CD4-positive, CD25-positive, alpha-beta regulatory T cell (primary cell): ENCODE measurements around the gene MED12L. TPM values are rescaled to one million over a fixed set of nuclear protein-coding genes. Genes with fewer than 3 reads are reported as not detected.

Experiments used
- ATAC-seq, 2 donors: fragments of 150-1000 bp; cut with Tn5 transposase; one replicate each; pipeline ENCODE4 v1.10.0; 2021; ENCODE audit warnings: low read depth in 2 of 2, moderate number of reproducible peaks in 2 of 2, moderate library complexity in 1 of 2
- DNase-seq, 3 donors: peaks; one replicate each; pipeline versions ENCODE4 v3.0.0 to v3.0.0-alpha.2; 2012 to 2022; ENCODE audit warnings: mixed read lengths in 1 of 3
- H3K27ac ChIP-seq: one replicate; pipeline ENCODE4 v1.7.0; 2013; ENCODE audit warnings: mild to moderate bottlenecking, low read length; ENCODE audit not compliant: insufficient read depth, poor library complexity, severe bottlenecking
- H3K27me3 ChIP-seq: one replicate; pipeline ENCODE4 v1.7.0; 2013; ENCODE audit warnings: low read length; ENCODE audit not compliant: control insufficient read depth, insufficient read depth
- H3K36me3 ChIP-seq: one replicate; pipeline ENCODE4 v1.7.0; 2013; ENCODE audit warnings: mild to moderate bottlenecking, low read length, moderate library complexity; ENCODE audit not compliant: control insufficient read depth, insufficient read depth
- H3K4me1 ChIP-seq: 2 replicates; pipeline ENCODE4 v1.7.0; 2013; ENCODE audit warnings: mild to moderate bottlenecking, low read length; ENCODE audit not compliant: insufficient read depth, control insufficient read depth, poor library complexity, severe bottlenecking
- H3K4me3 ChIP-seq: one replicate; pipeline ENCODE4 v1.7.0; 2013; ENCODE audit warnings: low read depth, mild to moderate bottlenecking, low read length, moderate library complexity
- H3K9me3 ChIP-seq, 2 experiments: 1 replicate in 1 of 2; 2 replicates in 1 of 2; pipeline ENCODE4 v1.7.0; 2013; ENCODE audit warnings: low read length in 2 of 2, mild to moderate bottlenecking in 1 of 2, moderate library complexity in 1 of 2; ENCODE audit not compliant: control insufficient read depth in 2 of 2
- H3K27ac Mint-ChIP-seq, 3 donors: one replicate each; pipeline ENCODE4 v1.8.0; 2020 to 2022; ENCODE audit warnings: mild to moderate bottlenecking in 3 of 3, mixed read lengths in 3 of 3, moderate library complexity in 2 of 3
- H3K27me3 Mint-ChIP-seq: one replicate; pipeline ENCODE4 v1.8.0; 2022; ENCODE audit warnings: mild to moderate bottlenecking, mixed read lengths
- H3K36me3 Mint-ChIP-seq: one replicate; pipeline ENCODE4 v1.8.0; 2020; ENCODE audit warnings: mixed read lengths
- H3K4me1 Mint-ChIP-seq, 4 donors: one replicate each; pipeline ENCODE4 v1.8.0; 2020 to 2022; ENCODE audit warnings: mixed read lengths in 4 of 4, mild to moderate bottlenecking in 1 of 4
- H3K4me3 Mint-ChIP-seq, 4 donors: one replicate each; pipeline ENCODE4 v1.8.0; 2020 to 2022; ENCODE audit warnings: mild to moderate bottlenecking in 4 of 4, mixed read lengths in 4 of 4, moderate library complexity in 3 of 4
- H3K9me3 Mint-ChIP-seq, 7 donors: one replicate each; pipeline ENCODE4 v1.8.0; 2020 to 2022; ENCODE audit warnings: mixed read lengths in 7 of 7, mild to moderate bottlenecking in 3 of 7, moderate library complexity in 2 of 7
- polyA plus RNA-seq, 4 donors: library from polyadenylated mRNA; unstranded; fragments of 300-500 nt; fragmentation: Illumina TruSeq; gene quantifications; one replicate each; pipeline ENCODE4 v1.2.3, GENCODE V29; 2021
- total RNA-seq: library from RNA; stranded (reverse); gene quantifications from one replicate; pipeline ENCODE4 v1.2.3, GENCODE V29; 2022

MED12L gene
- total and polyA plus RNA-seq, 5 donors from 2014 or later: 2.7 TPM; not detected in 4

DNA sequence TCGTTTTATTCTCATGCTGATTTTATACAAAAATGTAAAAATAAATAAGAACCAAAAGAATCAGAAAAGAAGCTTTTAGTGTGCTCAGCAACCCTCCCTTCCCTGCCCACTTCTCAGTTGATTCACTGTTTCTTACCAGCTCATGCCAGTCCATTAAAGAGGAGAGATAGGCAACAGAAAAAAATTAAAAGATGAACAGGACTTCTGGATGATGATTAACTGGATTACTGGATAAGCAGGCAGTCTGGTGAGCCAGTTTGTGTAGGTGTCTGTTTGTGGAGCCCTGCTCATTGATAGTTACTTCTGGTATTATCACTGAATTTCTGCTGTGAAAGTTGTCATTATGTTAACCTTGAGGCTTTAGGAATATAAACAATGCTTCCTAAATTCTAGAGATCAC lies 132.7 kb downstream of the MED12L start:
- ATAC-seq (no peak), DNase-seq (no peak)
- H3K4me1 Mint-ChIP-seq: peaks cover 0 to 3% (median 0%) of the 10 kb centered on the region in 4 donors
- no peaks in the 10 kb centered on the region for H3K4me1 ChIP-seq
- peaks cover 0 to 13% (median 0%) of the 10 kb centered on the region in 7 donors for H3K9me3 Mint-ChIP-seq
- no peaks in the 10 kb centered on the region for H3K9me3 ChIP-seq
- H3K27me3 Mint-ChIP-seq: peaks cover 9% of the 10 kb centered on the region
- H3K36me3 Mint-ChIP-seq: no peaks in the 10 kb centered on the region
- no peak overlapping the region for H3K27ac ChIP-seq
- no peaks in the 10 kb centered on the region for H3K36me3 ChIP-seq
- H3K4me3 ChIP-seq: no peak overlapping the region
- no peak overlapping the region for H3K4me3 Mint-ChIP-seq
- H3K27ac Mint-ChIP-seq: no peak overlapping the region
- H3K27me3 ChIP-seq: no peaks in the 10 kb centered on the region

DNA sequence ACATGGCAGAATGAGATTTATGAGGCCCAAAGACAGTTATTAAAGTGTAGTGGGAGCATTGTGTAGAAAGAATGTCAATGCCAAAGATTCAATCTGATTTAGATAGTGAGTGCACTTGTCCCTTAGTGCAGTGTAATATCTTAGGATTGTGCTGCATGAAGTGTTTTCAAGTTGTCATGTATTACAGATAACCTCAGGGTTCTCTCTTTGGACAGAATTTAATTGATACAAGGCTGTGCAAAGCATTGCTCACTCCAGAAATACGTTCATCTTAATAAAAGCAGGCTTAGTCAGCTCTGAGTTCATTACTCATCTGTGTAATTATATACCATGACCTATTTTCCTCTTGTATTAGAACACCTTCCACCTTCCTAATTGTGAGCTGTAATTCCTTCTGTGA lies 133.6 kb downstream of the MED12L start:
- H3K9me3 Mint-ChIP-seq: peaks cover 0 to 13% (median 0%) of the 10 kb centered on the region in 7 donors
- no peaks in the 10 kb centered on the region for H3K27me3 ChIP-seq
- ATAC-seq (no peak), DNase-seq (no peak)
- no peak overlapping the region for H3K27ac Mint-ChIP-seq
- peaks cover 0 to 3% (median 0%) of the 10 kb centered on the region in 4 donors for H3K4me1 Mint-ChIP-seq
- no peaks in the 10 kb centered on the region for H3K4me1 ChIP-seq
- peaks cover 9% of the 10 kb centered on the region for H3K27me3 Mint-ChIP-seq
- no peaks in the 10 kb centered on the region for H3K36me3 ChIP-seq
- H3K4me3 Mint-ChIP-seq: no peak overlapping the region
- no peak overlapping the region for H3K4me3 ChIP-seq
- no peak overlapping the region for H3K27ac ChIP-seq
- no peaks in the 10 kb centered on the region for H3K9me3 ChIP-seq
- no peaks in the 10 kb centered on the region for H3K36me3 Mint-ChIP-seq

DNA sequence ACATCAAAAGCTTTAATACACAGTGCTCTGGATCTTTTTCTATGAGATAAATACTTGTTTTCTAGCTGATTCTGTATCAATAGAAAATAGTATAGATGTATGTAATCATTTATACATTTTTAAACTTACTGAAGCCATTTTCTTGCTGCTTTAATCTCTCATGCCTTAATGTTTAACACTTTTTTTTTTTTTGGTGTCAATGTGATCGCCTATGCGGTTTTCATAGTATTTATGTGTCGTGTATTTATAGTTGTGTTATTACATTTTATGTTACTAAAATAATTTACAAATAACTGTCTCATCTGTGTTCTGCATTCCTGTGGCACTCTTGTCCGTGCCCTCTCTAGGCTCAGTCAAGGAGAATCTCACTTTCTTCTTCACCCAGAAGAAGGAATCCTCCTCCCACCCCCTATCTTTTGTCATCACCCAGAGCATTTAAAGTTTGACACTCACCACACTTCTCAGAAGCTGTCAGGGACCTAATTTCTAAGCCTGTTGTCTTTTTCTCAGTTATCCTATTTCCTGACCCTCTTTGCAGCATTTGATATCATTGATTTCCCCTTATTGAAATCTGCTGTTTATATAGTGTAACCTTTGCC lies 138.9 kb downstream of the MED12L start:
- H3K4me1 Mint-ChIP-seq: peaks cover 12 to 35% (median 25%) of the 10 kb centered on the region in 4 donors
- peaks cover 0 to 13% (median 0%) of the 10 kb centered on the region in 7 donors for H3K9me3 Mint-ChIP-seq
- Histone ChIP-seq H3K9me3 (no peaks in the 10 kb centered on the region), H3K27ac (no peak overlapping the region), H3K27me3 (no peaks in the 10 kb centered on the region), H3K4me3 (no peak overlapping the region), H3K4me1 (peaks cover 15% of the 10 kb centered on the region), H3K36me3 (no peaks in the 10 kb centered on the region)
- DNase-seq (no peak), ATAC-seq (no peak)
- peaks cover 5% of the 10 kb centered on the region for H3K27me3 Mint-ChIP-seq
- no peak overlapping the region for H3K4me3 Mint-ChIP-seq
- no peaks in the 10 kb centered on the region for H3K36me3 Mint-ChIP-seq
- peak overlapping the region in 2 of 3 donors; percentile 58 to 59 for H3K27ac Mint-ChIP-seq

DNA sequence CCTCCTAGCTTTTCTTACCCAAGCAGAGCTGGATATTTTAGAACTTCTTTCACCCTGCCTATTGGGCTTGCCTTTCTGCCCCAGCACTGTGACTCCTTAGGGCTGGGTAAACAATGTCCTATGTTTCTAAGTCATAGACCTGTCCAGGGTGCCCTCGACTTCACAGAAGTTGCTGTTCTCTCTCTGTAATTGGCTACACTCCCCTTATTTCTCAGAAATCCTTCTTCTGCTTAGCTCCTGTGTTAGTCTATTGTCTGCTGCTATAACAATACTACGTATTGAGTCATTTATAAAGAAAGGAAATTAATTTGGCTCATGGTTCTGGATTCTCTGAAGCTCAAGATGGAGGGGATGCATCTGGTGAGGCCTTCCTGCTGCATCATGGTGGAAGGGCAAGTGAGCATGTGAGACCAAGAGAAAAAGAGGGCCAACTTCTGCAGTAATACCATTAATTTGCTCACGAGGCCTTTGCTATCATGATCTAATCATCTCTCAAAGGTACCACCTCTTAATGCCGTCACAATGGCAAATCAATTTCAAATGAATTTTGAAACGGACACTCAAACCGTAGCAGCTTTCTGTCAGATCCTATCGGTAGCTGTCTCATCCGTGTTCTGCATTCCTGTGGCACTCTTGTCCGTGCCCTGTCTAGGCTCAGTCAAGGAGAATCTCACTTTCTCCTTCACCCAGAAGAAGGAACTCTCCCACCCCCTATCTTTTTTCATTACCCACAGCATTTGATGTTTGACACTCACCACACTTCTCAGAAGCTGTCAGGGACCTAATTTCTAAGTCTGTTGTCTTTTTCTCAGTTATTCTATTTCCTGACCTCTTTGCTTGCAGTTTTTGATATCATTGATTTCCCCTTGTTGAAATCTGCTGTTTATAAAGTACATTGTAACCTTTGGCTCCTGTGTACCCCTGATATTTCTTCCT lies 139.8 kb downstream of the MED12L start:
- Histone ChIP-seq H3K4me3 (no peak overlapping the region), H3K4me1 (peaks cover 15% of the 10 kb centered on the region), H3K27ac (peak overlapping the region; percentile 49), H3K27me3 (no peaks in the 10 kb centered on the region), H3K36me3 (no peaks in the 10 kb centered on the region), H3K9me3 (no peaks in the 10 kb centered on the region)
- H3K27ac Mint-ChIP-seq: peak overlapping the region; percentile 72 to 89 (median 81)
- peaks cover 5% of the 10 kb centered on the region for H3K27me3 Mint-ChIP-seq
- H3K36me3 Mint-ChIP-seq: no peaks in the 10 kb centered on the region
- ATAC-seq (peak; percentile 44 to 66), DNase-seq (peak in 1 of 3 donors; percentile 80)
- peak overlapping the region in 2 of 4 donors; percentile 4 to 41 for H3K4me3 Mint-ChIP-seq
- H3K9me3 Mint-ChIP-seq: peaks cover 0 to 13% (median 0%) of the 10 kb centered on the region in 7 donors
- H3K4me1 Mint-ChIP-seq: peaks cover 14 to 36% (median 25%) of the 10 kb centered on the region in 4 donors

DNA sequence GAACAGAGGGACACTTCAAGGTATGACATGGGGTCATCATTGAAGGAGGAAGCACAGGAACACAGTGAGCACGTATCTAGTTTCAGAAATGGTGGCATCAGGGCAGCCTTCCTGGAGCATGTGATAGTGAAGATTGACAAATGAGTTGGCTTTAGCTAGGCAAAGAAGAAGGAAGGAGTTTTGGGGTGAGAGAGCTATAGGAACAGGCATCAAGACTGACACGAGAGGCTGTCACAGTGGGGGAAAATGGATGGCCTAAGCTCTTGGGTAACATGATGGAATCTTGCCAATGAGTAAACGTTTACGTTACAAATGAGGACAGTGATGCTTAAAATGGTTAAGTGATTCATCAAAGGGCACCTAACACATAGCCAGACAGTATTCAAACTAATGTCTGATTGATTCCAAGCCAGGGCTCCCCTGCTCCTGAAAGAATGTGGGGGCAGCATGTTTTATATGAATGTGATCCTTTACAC lies 140.7 kb downstream of the MED12L start:
- peaks cover 15% of the 10 kb centered on the region for H3K4me1 ChIP-seq
- peak overlapping the region in 1 of 4 donors; percentile 4 for H3K4me3 Mint-ChIP-seq
- no peaks in the 10 kb centered on the region for H3K36me3 Mint-ChIP-seq
- peak overlapping the region; percentile 7 for H3K27ac ChIP-seq
- peaks cover 10% of the 10 kb centered on the region for H3K27me3 Mint-ChIP-seq
- no peak for ATAC-seq
- H3K4me1 Mint-ChIP-seq: peaks cover 20 to 42% (median 28%) of the 10 kb centered on the region in 4 donors
- peaks cover 0 to 10% (median 0%) of the 10 kb centered on the region in 7 donors for H3K9me3 Mint-ChIP-seq
- DNase-seq: no peak
- no peaks in the 10 kb centered on the region for H3K36me3 ChIP-seq
- H3K27ac Mint-ChIP-seq: peak overlapping the region; percentile 72 to 89 (median 81)
- peak overlapping the region; percentile 10 for H3K4me3 ChIP-seq
- H3K9me3 ChIP-seq: no peaks in the 10 kb centered on the region
- no peaks in the 10 kb centered on the region for H3K27me3 ChIP-seq

DNA sequence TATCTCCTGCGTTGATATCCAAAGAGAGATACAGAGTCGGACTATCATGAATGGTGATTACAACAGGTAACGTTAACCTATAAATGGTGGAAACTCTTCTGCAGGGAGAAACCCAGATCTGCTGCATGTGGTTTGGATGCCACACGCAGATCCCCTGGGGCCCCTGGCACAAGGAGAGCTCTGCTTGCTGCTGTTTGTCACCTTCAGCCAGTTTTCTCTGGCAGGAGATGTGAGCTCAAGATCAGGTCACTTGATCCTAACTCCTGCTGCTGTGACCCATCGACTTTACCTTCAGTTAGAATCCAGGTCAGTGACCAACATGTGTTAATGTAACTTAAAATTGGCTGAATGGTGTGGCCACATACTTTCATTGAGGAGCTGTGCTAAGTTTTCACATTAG lies 141.4 kb downstream of the MED12L start:
- ATAC-seq: no peak
- Histone ChIP-seq H3K4me1 (peaks cover 15% of the 10 kb centered on the region), H3K27ac (peak overlapping the region; percentile 7), H3K36me3 (no peaks in the 10 kb centered on the region), H3K9me3 (no peaks in the 10 kb centered on the region), H3K4me3 (peak overlapping the region; percentile 52), H3K27me3 (no peaks in the 10 kb centered on the region)
- peaks cover 20 to 42% (median 28%) of the 10 kb centered on the region in 4 donors for H3K4me1 Mint-ChIP-seq
- H3K36me3 Mint-ChIP-seq: no peaks in the 10 kb centered on the region
- H3K27me3 Mint-ChIP-seq: peaks cover 7% of the 10 kb centered on the region
- peak in 1 of 3 donors; percentile 29 for DNase-seq
- H3K9me3 Mint-ChIP-seq: peaks cover 0 to 7% (median 0%) of the 10 kb centered on the region in 7 donors
- no peak overlapping the region for H3K4me3 Mint-ChIP-seq
- H3K27ac Mint-ChIP-seq: peak overlapping the region in 2 of 3 donors; percentile 70 to 81

DNA sequence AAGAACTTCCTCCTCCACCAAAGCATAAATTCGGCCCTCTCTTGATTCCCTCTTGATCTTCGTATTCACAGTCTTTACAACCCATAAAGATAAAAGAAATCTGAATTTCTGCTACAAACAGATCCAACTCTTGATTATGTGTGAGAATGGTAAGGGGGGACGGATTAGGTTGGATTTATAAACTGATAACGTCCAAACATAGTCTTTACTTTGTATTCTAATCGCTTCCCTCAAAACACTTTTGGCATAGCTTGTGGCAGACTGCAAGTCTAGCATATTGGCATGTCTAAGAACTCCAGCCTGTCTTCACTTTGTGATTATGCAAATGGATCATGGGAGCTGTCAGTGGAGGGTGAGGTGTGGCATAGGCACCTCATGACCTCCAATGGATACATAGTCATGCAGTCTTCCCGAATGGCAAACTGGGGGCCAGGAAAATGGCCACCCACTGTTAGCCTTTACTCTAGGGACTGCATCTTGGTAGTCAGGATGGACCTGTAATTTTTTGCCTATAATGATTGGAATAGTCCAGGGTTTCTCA lies 141.9 kb downstream of the MED12L start:
- peak overlapping the region in 2 of 4 donors; percentile 2 to 4 for H3K4me3 Mint-ChIP-seq

More for the DNA sequence above, 141.9 kb downstream of the MED12L start:
- H3K4me1 ChIP-seq: peaks cover 15% of the 10 kb centered on the region
- Mint-ChIP-seq H3K27ac (peak overlapping the region; percentile 43 to 81 (median 70)), H3K9me3 (peaks cover 0 to 2% (median 0%) of the 10 kb centered on the region in 7 donors), H3K36me3 (no peaks in the 10 kb centered on the region), H3K4me1 (peaks cover 20 to 42% (median 28%) of the 10 kb centered on the region in 4 donors), H3K27me3 (peaks cover 7% of the 10 kb centered on the region)
- H3K4me3 ChIP-seq: peak overlapping the region; percentile 52
- ATAC-seq (no peak), DNase-seq (no peak)
- no peaks in the 10 kb centered on the region for H3K27me3 ChIP-seq
- H3K27ac ChIP-seq: no peak overlapping the region
- H3K9me3 ChIP-seq: no peaks in the 10 kb centered on the region
- H3K36me3 ChIP-seq: no peaks in the 10 kb centered on the region
